GM12872 (cell line): Measurements from ENCODE around the gene ARHGAP26.

Source experiments
- TF ChIP-seq, protein P1 (sequence below): IDR thresholded peaks from 3 replicates; pipeline ENCODE4 v1.5.1; 2011; ENCODE audit warnings: low read depth, mild to moderate bottlenecking, low read length, moderate library complexity; ENCODE audit not compliant: insufficient read depth

The ARHGAP26 gene

DNA sequence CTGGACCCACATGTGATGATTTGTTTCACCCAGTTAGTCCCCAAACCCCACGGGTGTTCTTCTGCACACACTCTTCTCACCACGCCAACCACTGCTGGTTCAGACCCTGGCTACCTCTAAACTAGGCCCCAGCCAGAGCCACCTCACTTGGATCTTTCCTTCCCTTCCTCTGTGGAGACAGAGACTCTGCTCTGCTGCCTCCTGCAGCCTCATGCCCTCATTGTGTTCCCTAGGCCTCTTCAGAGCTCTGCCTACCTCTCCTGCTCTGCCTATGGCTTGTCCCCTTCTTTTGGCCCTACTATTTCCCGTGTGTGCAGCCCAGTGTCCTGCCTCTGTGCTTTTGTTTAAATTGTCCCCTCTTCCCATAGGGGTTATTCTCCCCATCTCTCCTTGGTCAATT lies 79.7 kb downstream of the ARHGAP26 start:
- TF ChIP-seq, protein P1, sequence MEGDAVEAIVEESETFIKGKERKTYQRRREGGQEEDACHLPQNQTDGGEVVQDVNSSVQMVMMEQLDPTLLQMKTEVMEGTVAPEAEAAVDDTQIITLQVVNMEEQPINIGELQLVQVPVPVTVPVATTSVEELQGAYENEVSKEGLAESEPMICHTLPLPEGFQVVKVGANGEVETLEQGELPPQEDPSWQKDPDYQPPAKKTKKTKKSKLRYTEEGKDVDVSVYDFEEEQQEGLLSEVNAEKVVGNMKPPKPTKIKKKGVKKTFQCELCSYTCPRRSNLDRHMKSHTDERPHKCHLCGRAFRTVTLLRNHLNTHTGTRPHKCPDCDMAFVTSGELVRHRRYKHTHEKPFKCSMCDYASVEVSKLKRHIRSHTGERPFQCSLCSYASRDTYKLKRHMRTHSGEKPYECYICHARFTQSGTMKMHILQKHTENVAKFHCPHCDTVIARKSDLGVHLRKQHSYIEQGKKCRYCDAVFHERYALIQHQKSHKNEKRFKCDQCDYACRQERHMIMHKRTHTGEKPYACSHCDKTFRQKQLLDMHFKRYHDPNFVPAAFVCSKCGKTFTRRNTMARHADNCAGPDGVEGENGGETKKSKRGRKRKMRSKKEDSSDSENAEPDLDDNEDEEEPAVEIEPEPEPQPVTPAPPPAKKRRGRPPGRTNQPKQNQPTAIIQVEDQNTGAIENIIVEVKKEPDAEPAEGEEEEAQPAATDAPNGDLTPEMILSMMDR: no peak

DNA sequence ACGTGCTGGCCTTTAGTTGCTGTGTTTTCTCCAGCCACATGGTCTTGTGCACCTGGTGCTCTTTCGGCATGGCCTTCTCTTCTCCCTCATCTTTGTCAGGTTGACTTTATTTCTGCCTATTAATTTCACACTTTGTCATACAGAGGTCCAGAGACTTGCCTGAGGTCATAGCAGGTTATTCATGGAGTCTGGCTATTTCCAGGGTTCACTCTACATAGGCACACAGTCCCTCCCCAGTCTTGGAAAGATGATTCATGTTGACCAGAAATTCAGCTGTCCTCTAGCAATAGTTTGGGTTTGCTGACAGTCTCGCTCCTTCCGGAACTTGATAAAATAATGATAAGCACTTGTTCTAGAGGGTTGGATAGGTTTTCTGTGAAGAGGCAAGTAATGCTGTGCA lies 81.6 kb downstream of the ARHGAP26 start:
- TF ChIP-seq, protein P1: no peak

DNA sequence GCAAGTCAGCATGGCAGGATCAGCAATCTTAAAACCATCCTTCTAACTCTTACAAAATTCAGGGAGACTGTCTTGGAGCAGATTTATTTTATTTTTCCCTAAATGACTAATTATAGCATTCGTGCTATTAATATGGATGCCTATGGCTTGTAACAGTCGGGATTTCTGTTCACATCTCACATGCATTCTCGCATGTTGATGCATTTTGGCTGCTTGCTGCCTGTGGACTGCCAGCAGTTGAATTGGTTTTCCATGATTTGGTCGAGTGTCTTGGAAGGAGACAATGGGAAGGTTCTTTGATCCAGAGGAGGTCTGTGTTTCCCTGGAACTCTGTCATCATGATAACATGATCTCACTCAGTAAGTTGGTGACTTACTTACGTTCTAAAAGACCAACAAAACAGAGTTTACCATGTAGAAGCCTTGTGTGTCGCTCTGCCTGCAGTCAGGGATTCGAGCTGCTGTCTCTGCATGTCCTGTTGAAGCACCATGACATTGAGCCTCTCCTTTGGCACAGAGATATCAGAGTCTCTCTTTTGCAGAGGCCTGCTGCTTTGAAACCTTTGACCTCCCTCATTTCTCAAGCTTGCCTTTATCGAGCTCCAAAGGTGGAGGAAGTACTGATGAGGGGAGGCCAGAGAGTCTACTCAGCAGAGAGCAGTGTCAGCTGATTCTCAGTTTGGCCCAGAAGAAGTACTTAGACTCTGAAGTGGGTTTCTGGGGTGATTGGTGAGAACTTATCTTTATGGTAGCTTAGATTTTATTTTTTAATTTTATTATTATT lies 82.4 kb downstream of the ARHGAP26 start:
- TF ChIP-seq, protein P1: no peak

DNA sequence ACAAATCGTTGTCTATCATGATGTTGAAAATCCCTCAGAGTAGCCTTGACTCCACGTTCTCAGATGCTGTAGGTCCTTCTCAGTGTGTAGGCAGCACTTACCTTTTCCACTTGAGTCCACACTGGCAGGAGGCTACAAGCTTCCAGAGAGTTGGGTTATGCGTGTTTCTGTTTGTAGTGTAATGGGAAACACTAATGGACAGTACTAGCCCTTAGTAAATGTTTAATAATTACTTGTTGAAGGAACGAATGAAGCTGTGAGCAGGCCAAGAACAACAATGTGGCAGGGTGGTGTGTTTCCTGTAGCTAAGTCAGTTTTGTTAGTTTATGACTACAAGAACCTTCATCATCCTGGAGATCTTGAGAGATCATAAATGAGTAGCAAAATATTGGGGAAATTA lies 83.5 kb downstream of the ARHGAP26 start:
- TF ChIP-seq, protein P1: no peak

DNA sequence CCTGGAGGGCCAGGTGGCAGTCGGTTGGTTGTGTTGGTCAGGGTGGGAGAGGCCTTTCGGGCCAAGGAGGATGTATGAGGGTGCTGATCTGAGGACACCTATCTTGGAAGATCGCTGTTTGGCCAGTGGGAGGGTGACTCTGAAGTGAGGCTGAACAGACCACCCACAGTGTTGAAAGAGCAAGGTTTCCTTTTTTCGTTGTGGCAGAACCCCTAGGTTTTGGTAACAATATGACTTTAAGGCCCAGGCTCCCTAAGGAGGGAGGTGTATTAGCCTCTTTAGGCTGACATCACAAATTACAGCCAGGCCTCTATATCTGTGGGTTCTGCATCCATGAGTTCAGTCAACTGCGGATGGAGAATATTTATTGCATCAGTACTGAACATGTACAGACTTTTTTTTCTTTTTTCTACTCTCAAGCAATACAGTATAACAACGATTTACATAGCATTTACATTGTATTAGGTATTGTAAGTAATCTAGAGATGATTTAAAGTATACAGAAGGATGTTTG lies 86.1 kb downstream of the ARHGAP26 start:
- TF ChIP-seq, protein P1: no peak

DNA sequence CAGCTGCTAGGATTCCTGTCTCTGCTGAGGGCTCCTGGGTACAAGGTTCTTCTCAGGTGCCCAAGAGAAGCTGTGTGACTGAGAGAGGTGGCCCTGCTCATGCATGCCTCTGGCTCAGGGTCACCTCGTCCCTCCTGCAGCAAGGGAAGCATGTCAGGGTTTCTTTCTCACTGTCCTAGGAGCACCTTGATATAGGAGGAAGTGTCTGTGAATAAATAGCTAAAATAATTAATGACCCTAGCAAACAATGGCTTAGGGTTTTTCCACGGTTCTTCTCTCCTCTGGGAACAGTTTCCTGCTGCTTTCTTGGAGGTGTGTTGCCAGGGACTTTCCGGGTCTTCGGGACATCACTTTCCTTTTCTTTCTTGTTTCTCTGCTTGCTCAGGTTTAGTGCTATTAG lies 87.2 kb downstream of the ARHGAP26 start:
- TF ChIP-seq, protein P1: no peak

DNA sequence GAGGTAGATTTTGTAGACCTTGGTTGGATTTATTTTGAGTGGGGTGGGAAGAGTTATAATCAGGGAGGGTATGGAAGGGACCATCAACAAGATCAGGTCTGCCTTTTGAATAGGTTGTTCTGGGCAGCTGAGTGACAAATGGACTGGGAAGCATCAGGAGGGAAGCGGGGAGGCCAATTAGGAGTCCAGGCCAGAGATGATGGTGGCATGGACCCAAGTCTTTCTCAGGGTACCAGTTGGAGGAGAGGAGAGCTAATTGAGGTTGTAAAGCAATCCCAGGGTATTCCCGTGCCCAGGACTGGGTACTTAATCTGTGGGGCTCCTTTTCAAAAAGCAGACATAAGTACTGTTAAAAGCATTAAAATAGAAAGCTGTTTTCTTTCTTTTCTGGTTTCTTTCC lies 88.9 kb downstream of the ARHGAP26 start:
- TF ChIP-seq, protein P1: no peak
